ENCODE data around the gene RFPL2. TPM values are rescaled to one million over a fixed set of nuclear protein-coding genes. Genes with fewer than 3 reads are reported as not detected.
"Not testable (repeated sequence)": the region's sequence is repeated elsewhere in the genome, so short reads cannot be mapped to it uniquely, and the experiment has no call there.

RFPL2 gene
- total RNA-seq, 1 experiment from 2014 or later = not detected

- H3K27me3 ChIP-seq (replicated peaks; ENCODE audit: insufficient read depth, low read depth, low read length, poor library complexity) = peaks cover 44% of the 10 kb centered on the region
- H3K4me1 ChIP-seq (ENCODE audit: insufficient read depth, low read length, poor library complexity, severe bottlenecking) = no peaks in the 10 kb centered on the region
- intact Hi-C loops (cut with micrococcal nuclease; ENCODE audit: unreplicated experiment) = no loop called here
- H3K4me3 ChIP-seq (ENCODE audit: low read depth, low read length, poor library complexity, severe bottlenecking) = no peak overlapping the region
- H3K9me3 ChIP-seq (ENCODE audit: low read depth, low read length, poor library complexity, severe bottlenecking) = no peaks in the 10 kb centered on the region
- ChIA-PET POLR2A (ENCODE audit: low non-redundant PET) (no interaction called here), CTCF (no interaction called here)
- no peak overlapping the region for H3K27ac ChIP-seq (ENCODE audit: low read depth, low read length, poor library complexity, severe bottlenecking)
- TF ChIP-seq EZH2 (IDR thresholded peaks at IDR 0.05; ENCODE audit: borderline replicate concordance, low read depth, low read length, poor library complexity, severe bottlenecking) (no peak), CTCF (conservative IDR thresholded peaks at IDR 0.05; ENCODE audit: low read depth, low read length) (no peak)
- DNase-seq (ENCODE audit: low spot score) = no peak
- no TSS peak for BruUV-seq (replicated peaks)
- H3K36me3 ChIP-seq (ENCODE audit: insufficient read depth, low read length, poor library complexity, severe bottlenecking) = no peaks in the 10 kb centered on the region
Observed at GRCh38 chr22:32165681-32166080, 39.2 kb downstream of the RFPL2 start.

- Histone ChIP-seq H3K36me3 (ENCODE audit: insufficient read depth, low read length, poor library complexity, severe bottlenecking) (no peaks in the 10 kb centered on the region), H3K4me3 (ENCODE audit: low read depth, low read length, poor library complexity, severe bottlenecking) (no peak overlapping the region), H3K27me3 (replicated peaks; ENCODE audit: insufficient read depth, low read depth, low read length, poor library complexity) (peaks cover 44% of the 10 kb centered on the region), H3K27ac (ENCODE audit: low read depth, low read length, poor library complexity, severe bottlenecking) (no peak overlapping the region), H3K4me1 (ENCODE audit: insufficient read depth, low read length, poor library complexity, severe bottlenecking) (no peaks in the 10 kb centered on the region), H3K9me3 (ENCODE audit: low read depth, low read length, poor library complexity, severe bottlenecking) (no peaks in the 10 kb centered on the region)
- intact Hi-C loops (cut with micrococcal nuclease; ENCODE audit: unreplicated experiment) = no loop called here
- no peak for DNase-seq (ENCODE audit: low spot score)
- TF ChIP-seq CTCF (conservative IDR thresholded peaks at IDR 0.05; ENCODE audit: low read depth, low read length) = no peak
- no peak for TF ChIP-seq EZH2 (IDR thresholded peaks at IDR 0.05; ENCODE audit: borderline replicate concordance, low read depth, low read length, poor library complexity, severe bottlenecking)
- POLR2A ChIA-PET (ENCODE audit: low non-redundant PET) = no interaction called here
- no TSS peak for BruUV-seq (replicated peaks)
- CTCF ChIA-PET = no interaction called here
Observed at GRCh38 chr22:32164075-32164860, 40.6 kb downstream of the RFPL2 start.

GRCh38 chr22:32160411-32160810, 44.5 kb downstream of the RFPL2 start:
- H3K4me3 ChIP-seq (ENCODE audit: low read depth, low read length, poor library complexity, severe bottlenecking); POLR2A ChIA-PET (ENCODE audit: low non-redundant PET): not testable (repeated sequence)

More at GRCh38 chr22:32160411-32160810, 44.5 kb downstream of the RFPL2 start:
- H3K9me3 ChIP-seq (ENCODE audit: low read depth, low read length, poor library complexity, severe bottlenecking); DNase-seq (ENCODE audit: low spot score); H3K4me1 ChIP-seq (ENCODE audit: insufficient read depth, low read length, poor library complexity, severe bottlenecking); H3K27ac ChIP-seq (ENCODE audit: low read depth, low read length, poor library complexity, severe bottlenecking); H3K36me3 ChIP-seq (ENCODE audit: insufficient read depth, low read length, poor library complexity, severe bottlenecking); BruUV-seq (replicated peaks); intact Hi-C loops (cut with micrococcal nuclease; ENCODE audit: unreplicated experiment): not testable (repeated sequence)
- H3K27me3 ChIP-seq (replicated peaks; ENCODE audit: insufficient read depth, low read depth, low read length, poor library complexity) = peaks cover 47% of the 10 kb centered on the region
- CTCF ChIA-PET = interaction anchor here (0.5 kb wide), 1 partner anchor 69 kb away, joined by 3 read pairs; no protein-coding TSS in a partner anchor
